CD4-positive, alpha-beta memory T cell (primary cell): Measurements from ENCODE around the gene PLD3. TPM values are rescaled to one million over a fixed set of nuclear protein-coding genes. Genes with fewer than 3 reads are reported as not detected.
A peak's percentile ranks its signal among the peaks of the same experiment; 100 is the strongest.

ENCODE experiments used
- CTCF ChIA-PET: fragments of 350-600 bp; sonication (Branson Sonifier 250); formaldehyde crosslinking; loops from one replicate; lab custom pipeline; 2021; ENCODE audit warnings: inconsistent platforms; ENCODE audit not compliant: partially characterized antibody; lab: Charles Lee
- POLR2A ChIA-PET: fragments of 350-600 bp; sonication (Branson Sonifier 250); formaldehyde crosslinking; loops from one replicate; lab custom pipeline; 2021; ENCODE audit not compliant: partially characterized antibody; lab: Charles Lee
- DNase-seq, 5 donors: peaks; one replicate each; pipeline versions ENCODE4 v3.0.0 to v3.0.0-alpha.2; 2020 to 2022; ENCODE audit warnings: mixed read lengths in 1 of 5
- H3K27ac ChIP-seq: one replicate; pipeline ENCODE4 v1.7.0; 2013; ENCODE audit warnings: low read depth, low read length
- H3K27me3 ChIP-seq: 2 replicates; pipeline ENCODE4 v1.7.0; 2013; ENCODE audit warnings: mild to moderate bottlenecking, low read length, moderate library complexity; ENCODE audit not compliant: insufficient read depth
- H3K36me3 ChIP-seq: 2 replicates; pipeline ENCODE4 v1.7.0; 2013; ENCODE audit warnings: mild to moderate bottlenecking, low read length, moderate library complexity; ENCODE audit not compliant: insufficient read depth
- H3K4me1 ChIP-seq: 2 replicates; pipeline ENCODE4 v1.7.0; 2013; ENCODE audit warnings: mild to moderate bottlenecking, low read length, moderate library complexity; ENCODE audit not compliant: insufficient read depth
- H3K4me3 ChIP-seq, 2 donors: one replicate each; pipeline ENCODE4 v1.7.0; 2013; ENCODE audit warnings: low read length in 2 of 2, mild to moderate bottlenecking in 1 of 2
- H3K9me3 ChIP-seq, 2 donors: one replicate each; pipeline ENCODE4 v1.7.0; 2013; ENCODE audit warnings: low read length in 2 of 2, control low read depth in 1 of 2; ENCODE audit not compliant: control insufficient read depth in 1 of 2
- H3K27ac Mint-ChIP-seq, 7 donors: one replicate each; pipeline ENCODE4 v1.8.0; 2020 to 2021; ENCODE audit warnings: mixed read lengths in 7 of 7, mild to moderate bottlenecking in 6 of 7, inconsistent platforms in 3 of 7, moderate library complexity in 3 of 7
- H3K27me3 Mint-ChIP-seq, 2 donors: one replicate each; pipeline ENCODE4 v1.8.0; 2020 to 2021; ENCODE audit warnings: mixed read lengths in 2 of 2
- H3K36me3 Mint-ChIP-seq, 2 donors: one replicate each; pipeline ENCODE4 v1.8.0; 2020 to 2021; ENCODE audit warnings: mixed read lengths in 2 of 2, inconsistent platforms in 1 of 2, mild to moderate bottlenecking in 1 of 2
- H3K4me1 Mint-ChIP-seq, 4 donors: one replicate each; pipeline ENCODE4 v1.8.0; 2020 to 2021; ENCODE audit warnings: mixed read lengths in 4 of 4, mild to moderate bottlenecking in 1 of 4
- H3K4me3 Mint-ChIP-seq, 8 donors: one replicate each; pipeline ENCODE4 v1.8.0; 2020 to 2021; ENCODE audit warnings: mixed read lengths in 8 of 8, mild to moderate bottlenecking in 7 of 8, moderate library complexity in 6 of 8, inconsistent platforms in 3 of 8
- H3K9me3 Mint-ChIP-seq, 8 donors: one replicate each; pipeline ENCODE4 v1.8.0; 2020 to 2021; ENCODE audit warnings: mixed read lengths in 8 of 8, mild to moderate bottlenecking in 5 of 8, inconsistent platforms in 3 of 8, moderate library complexity in 1 of 8
- intact Hi-C: fragments of 100-400 bp; cut with micrococcal nuclease; formaldehyde crosslinking; loops from one replicate; pipeline ENCODE4 v1.15.1; 2023
- polyA plus RNA-seq, 2 donors: library from polyadenylated mRNA; unstranded; fragments of 300-500 nt; fragmentation: Illumina TruSeq; gene quantifications; one replicate each; pipeline ENCODE4 v1.2.3, GENCODE V29; 2021
- total RNA-seq, 2 experiments: library from RNA; stranded (reverse); gene quantifications; one replicate each; pipeline ENCODE4 v1.2.3, GENCODE V29; 2021

Gene PLD3
- total and polyA plus RNA-seq, 4 experiments from 2014 or later = 61.0 to 117 (median 95.2) TPM

DNA sequence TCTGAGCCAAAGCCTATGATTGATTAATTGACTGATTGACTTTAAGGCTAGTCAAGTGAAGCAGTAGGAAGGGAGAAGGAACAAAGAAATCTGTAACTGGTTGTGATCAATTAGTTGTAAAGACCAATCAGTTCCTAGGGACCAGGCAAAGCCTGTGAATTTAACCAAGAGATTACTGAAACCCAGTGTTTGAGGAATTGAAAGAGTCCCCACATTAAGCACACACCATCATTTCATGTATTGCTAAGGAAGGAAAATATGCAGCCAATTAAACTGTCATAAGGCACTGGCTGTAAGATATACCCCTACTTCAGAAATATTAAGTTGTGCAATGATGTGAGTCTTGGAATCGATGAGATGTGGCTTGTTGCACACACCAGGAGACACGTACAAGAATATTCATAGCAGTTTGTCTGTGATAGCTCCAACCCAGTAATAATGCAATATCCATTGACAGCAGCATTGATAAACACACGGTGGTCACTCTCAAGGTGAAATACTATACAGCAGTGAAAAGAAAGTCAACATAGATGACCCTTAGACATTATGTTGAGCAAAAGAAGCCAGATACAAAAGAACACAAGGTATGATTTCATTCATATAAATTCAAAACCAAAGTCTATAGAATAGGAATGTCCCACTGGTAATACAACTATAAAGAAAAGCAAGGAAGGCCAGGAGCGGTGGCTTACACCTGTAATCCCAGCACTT, 9.3 kb upstream of the PLD3 start:
- intact Hi-C loops = no loop called here

DNA sequence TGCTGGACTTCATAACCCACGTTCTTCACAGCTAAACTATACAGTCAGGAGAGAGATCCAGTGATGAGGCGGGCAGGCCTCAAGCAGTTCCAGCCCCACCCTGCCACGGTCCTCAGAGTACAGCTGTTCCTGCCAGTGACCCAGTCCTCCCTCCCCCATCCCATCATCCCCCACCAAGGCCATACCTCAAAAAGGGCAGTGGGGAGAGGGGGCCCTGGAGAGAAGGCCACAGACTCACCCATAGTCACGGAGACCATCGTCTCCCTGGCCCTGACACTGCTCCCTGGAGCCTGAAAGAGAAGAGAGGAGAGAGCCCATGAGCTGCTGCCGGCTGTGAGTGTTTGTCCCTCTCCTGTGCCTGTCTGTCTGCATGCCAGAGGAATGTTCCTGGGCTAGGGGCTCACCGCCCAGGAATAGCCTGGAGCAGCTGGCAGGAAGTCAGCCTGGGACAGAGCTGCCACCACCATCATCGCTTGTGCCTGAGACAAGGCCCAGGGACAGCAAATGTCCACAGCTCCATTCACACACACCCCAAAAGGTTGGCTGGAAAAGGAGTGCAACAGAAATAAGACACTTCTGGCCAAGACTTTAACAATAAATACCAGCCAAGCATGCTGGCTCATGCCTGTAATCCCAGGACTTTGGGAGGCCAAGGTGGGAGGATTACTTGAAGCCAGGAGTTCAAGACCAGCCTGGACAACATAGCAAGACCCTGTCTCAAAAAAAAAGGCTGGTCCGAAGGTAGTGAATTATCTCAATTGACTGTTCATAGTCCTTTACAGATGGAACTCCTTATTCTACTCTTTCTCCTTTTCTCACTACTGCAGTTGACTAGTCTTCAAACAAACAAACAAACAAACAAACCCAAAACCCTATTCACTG, 6.7 kb upstream of the PLD3 start:
- Histone ChIP-seq H3K9me3 (no peaks in the 10 kb centered on the region), H3K27me3 (no peaks in the 10 kb centered on the region), H3K4me3 (no peak overlapping the region), H3K4me1 (no peaks in the 10 kb centered on the region), H3K27ac (no peak overlapping the region), H3K36me3 (no peaks in the 10 kb centered on the region)
- ChIA-PET CTCF (no interaction called here), POLR2A (no interaction called here)
- no peak overlapping the region for H3K4me3 Mint-ChIP-seq
- intact Hi-C loops = no loop called here
- peak overlapping the region in 3 of 7 donors; percentile 63 to 90 (median 65) for H3K27ac Mint-ChIP-seq
- H3K36me3 Mint-ChIP-seq = peaks cover 15 to 26% of the 10 kb centered on the region in 2 donors
- DNase-seq = no peak
- H3K9me3 Mint-ChIP-seq = no peaks in the 10 kb centered on the region
- peaks cover 12 to 23% (median 20%) of the 10 kb centered on the region in 4 donors for H3K4me1 Mint-ChIP-seq
- no peaks in the 10 kb centered on the region for H3K27me3 Mint-ChIP-seq

More for the DNA sequence above, 9.3 kb upstream of the PLD3 start:
- Histone ChIP-seq H3K9me3 (no peaks in the 10 kb centered on the region), H3K4me1 (no peaks in the 10 kb centered on the region), H3K27ac (no peak overlapping the region), H3K4me3 (no peak overlapping the region), H3K36me3 (peaks cover 12% of the 10 kb centered on the region), H3K27me3 (no peaks in the 10 kb centered on the region)
- CTCF ChIA-PET = no interaction called here
- peaks cover 20 to 42% of the 10 kb centered on the region in 2 donors for H3K36me3 Mint-ChIP-seq
- no peak overlapping the region for H3K4me3 Mint-ChIP-seq
- H3K27ac Mint-ChIP-seq = peak overlapping the region in 3 of 7 donors; percentile 4 to 70 (median 35)
- POLR2A ChIA-PET = no interaction called here
- peaks cover 4 to 17% (median 12%) of the 10 kb centered on the region in 4 donors for H3K4me1 Mint-ChIP-seq
- H3K9me3 Mint-ChIP-seq = no peaks in the 10 kb centered on the region
- no peaks in the 10 kb centered on the region for H3K27me3 Mint-ChIP-seq
- no peak for DNase-seq

DNA sequence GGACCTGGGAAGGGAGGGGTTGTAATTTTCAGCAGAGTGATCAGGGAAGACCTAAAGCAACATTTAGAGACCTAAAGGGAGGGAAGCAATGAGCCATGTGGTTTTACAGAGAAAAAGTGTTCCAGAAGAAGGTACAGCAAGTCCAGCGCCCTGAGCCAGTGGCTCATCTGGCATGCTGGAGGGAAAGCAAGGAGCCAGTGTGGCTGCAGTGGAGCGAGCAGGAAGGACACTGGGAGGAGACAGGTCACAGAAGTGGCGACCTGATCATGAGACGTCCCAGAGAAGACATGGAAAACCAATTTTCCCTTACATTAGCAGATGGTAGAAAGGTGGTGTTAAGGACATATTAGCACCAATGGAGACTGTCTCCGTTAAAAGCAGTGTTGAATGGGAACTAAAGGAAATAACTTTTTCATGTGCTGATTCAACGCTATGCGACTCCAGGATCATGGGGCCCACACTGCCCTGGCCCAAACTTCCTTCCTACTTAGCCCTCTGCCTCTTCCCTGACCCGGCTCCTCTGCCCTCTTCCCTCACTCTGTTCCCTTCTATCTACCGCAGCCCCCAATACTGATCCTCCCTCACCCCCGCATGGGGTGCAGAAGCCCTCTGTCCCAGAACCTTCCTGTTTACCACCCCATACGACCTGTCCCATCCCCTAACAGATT, 5.7 kb upstream of the PLD3 start:
- H3K4me1 ChIP-seq = peaks cover 6% of the 10 kb centered on the region
- peak overlapping the region in 1 of 7 donors; percentile 63 for H3K27ac Mint-ChIP-seq
- no peaks in the 10 kb centered on the region for H3K27me3 Mint-ChIP-seq
- H3K4me3 ChIP-seq = no peak overlapping the region
- intact Hi-C loops = no loop called here
- no peak overlapping the region for H3K4me3 Mint-ChIP-seq
- ChIA-PET CTCF (no interaction called here), POLR2A (no interaction called here)
- no peaks in the 10 kb centered on the region for H3K27me3 ChIP-seq
- H3K9me3 Mint-ChIP-seq = no peaks in the 10 kb centered on the region
- H3K36me3 Mint-ChIP-seq = peaks cover 15 to 20% of the 10 kb centered on the region in 2 donors
- H3K27ac ChIP-seq = no peak overlapping the region
- H3K36me3 ChIP-seq = no peaks in the 10 kb centered on the region
- H3K9me3 ChIP-seq = no peaks in the 10 kb centered on the region
- DNase-seq = no peak
- H3K4me1 Mint-ChIP-seq = peaks cover 21 to 27% (median 26%) of the 10 kb centered on the region in 4 donors

DNA sequence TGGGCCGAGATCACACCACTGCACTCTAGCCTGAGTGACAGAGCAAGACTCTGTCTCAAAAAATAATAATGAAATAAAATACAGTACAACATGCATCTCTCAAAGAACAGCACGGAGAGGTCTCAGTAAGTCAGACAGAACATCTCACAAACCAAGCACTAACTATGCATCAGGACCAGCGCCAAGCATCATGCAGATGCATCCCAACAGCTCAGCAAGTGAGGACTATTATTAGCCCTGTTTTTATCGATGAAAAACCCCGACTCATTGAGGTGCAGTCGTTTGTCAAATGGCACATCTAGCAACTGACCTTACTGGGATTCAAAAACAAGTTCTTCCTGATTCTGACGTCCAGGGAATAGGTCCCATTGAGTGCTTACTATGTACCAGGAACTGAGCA, 4.1 kb upstream of the PLD3 start:
- Histone ChIP-seq H3K27me3 (no peaks in the 10 kb centered on the region), H3K9me3 (no peaks in the 10 kb centered on the region), H3K4me3 (no peak overlapping the region), H3K4me1 (peaks cover 14% of the 10 kb centered on the region), H3K36me3 (no peaks in the 10 kb centered on the region), H3K27ac (no peak overlapping the region)
- Mint-ChIP-seq H3K4me1 (peaks cover 30 to 39% (median 33%) of the 10 kb centered on the region in 4 donors), H3K36me3 (peaks cover 7 to 13% of the 10 kb centered on the region in 2 donors), H3K4me3 (no peak overlapping the region), H3K9me3 (peaks cover 0 to 2% (median 0%) of the 10 kb centered on the region in 8 donors), H3K27ac (peak overlapping the region in 2 of 7 donors; percentile 15 to 41), H3K27me3 (no peaks in the 10 kb centered on the region)
- CTCF ChIA-PET = no interaction called here
- intact Hi-C loops = no loop called here
- no peak for DNase-seq
- POLR2A ChIA-PET = no interaction called here

DNA sequence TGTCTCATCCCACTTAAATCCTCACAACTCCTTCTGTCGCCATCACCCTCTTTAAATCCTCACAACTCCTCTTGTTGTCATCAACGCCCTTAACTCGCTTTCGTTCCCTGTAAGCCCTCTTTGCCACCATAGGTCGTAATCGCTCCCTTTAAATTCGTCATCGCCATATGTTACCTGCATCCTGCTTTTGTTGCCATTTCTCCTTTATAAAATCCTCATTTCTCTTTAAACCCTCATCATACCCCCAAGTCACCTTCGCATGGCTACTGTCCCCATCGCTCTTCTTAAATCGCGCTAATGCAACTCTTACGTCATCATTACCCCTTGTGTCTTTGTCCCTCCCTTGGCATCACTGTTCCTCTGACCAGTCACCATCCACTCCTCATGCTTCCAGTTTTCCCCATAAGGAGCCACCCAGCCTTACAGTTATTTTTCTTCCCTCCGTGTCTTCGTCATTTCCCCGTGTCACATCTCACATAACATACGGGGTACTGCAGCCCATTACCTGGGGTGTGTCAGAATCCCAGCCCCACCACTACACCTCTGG, 539 bp downstream of the PLD3 start:
- Mint-ChIP-seq H3K4me1 (peaks cover 25 to 44% (median 32%) of the 10 kb centered on the region in 4 donors), H3K9me3 (peaks cover 0 to 2% (median 0%) of the 10 kb centered on the region in 8 donors), H3K36me3 (peaks cover 3 to 4% of the 10 kb centered on the region in 2 donors), H3K27ac (peak overlapping the region; percentile 86 to 99 (median 95)), H3K4me3 (peak overlapping the region; percentile 85 to 99 (median 94)), H3K27me3 (no peaks in the 10 kb centered on the region)
- Histone ChIP-seq H3K4me1 (peaks cover 19% of the 10 kb centered on the region), H3K36me3 (no peaks in the 10 kb centered on the region), H3K27me3 (no peaks in the 10 kb centered on the region), H3K4me3 (peak overlapping the region; percentile 48 to 73), H3K9me3 (no peaks in the 10 kb centered on the region), H3K27ac (peak overlapping the region; percentile 84)
- CTCF ChIA-PET = interaction anchor here (0.6 to 1.8 kb wide), 3 partner anchors 78 to 209 kb away, joined by 3 to 9 read pairs (median 4); no protein-coding TSS in a partner anchor
- POLR2A ChIA-PET = interaction anchor here (0.5 to 2.5 kb wide), 14 partner anchors 13 to 257 kb away, joined by 3 to 19 read pairs (median 4); partner anchors contain the start of genes AKT2, BLVRB, SERTAD1 and SERTAD3
- no peak for DNase-seq
- intact Hi-C loops = loop anchor here (1.0 kb wide), 7 partner anchors 44 to 116 kb away; partner anchors contain the start of genes AKT2, BLVRB and SERTAD1

DNA sequence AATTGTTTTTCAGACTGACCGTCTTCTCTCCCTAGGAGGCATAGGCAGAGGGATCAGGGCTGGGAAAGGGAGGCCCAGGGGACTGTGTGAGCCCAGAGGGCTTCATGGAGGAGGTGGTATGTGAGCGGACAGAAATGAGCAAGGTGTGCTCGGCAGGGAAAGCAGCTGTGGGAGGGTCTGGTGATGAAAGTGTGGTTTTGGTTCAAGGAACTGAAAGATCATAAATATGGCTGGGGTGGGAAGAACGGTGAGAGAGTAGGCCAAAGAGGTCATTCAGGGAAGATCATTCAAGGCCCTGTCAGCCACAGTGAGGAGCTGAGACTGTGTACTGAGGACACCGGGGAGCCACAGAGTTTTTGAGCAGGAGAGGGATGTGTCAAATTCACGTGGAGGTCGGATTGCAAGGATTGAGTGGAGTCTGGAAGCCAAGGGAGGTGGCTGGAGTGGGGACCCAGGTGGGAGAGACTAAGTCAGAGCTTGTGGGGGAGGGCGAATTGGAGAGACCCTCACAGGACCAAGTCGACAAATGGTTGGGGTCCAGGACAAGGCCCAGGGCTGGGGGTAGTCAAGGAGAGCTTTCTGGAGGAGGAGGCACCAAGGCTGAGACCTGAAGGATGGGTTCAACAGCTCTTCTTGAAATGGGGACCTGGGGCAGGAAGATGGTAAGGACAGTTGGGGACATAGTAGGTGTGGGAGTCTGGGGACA, 7.6 kb downstream of the PLD3 start:
- H3K27ac ChIP-seq = no peak overlapping the region
- POLR2A ChIA-PET = interaction anchor here (1.6 kb wide), 1 partner anchor 51 kb away, joined by 4 read pairs; no protein-coding TSS in a partner anchor

More for the DNA sequence above, 7.6 kb downstream of the PLD3 start:
- Mint-ChIP-seq H3K27me3 (no peaks in the 10 kb centered on the region), H3K4me3 (peak overlapping the region in 1 of 8 donors; percentile 71), H3K27ac (peak overlapping the region in 3 of 7 donors; percentile 76 to 79 (median 78)), H3K4me1 (peaks cover 0 to 14% (median 10%) of the 10 kb centered on the region in 4 donors), H3K9me3 (no peaks in the 10 kb centered on the region), H3K36me3 (peaks cover 6 to 10% of the 10 kb centered on the region in 2 donors)
- no peak overlapping the region for H3K4me3 ChIP-seq
- H3K9me3 ChIP-seq = no peaks in the 10 kb centered on the region
- DNase-seq = no peak
- no peaks in the 10 kb centered on the region for H3K4me1 ChIP-seq
- CTCF ChIA-PET = no interaction called here
- no peaks in the 10 kb centered on the region for H3K27me3 ChIP-seq
- no peaks in the 10 kb centered on the region for H3K36me3 ChIP-seq
- intact Hi-C loops = no loop called here
